GM18508 (cell line): ENCODE data around the gene ST14.

Source experiments
- ATAC-seq: cut with Tn5 transposase; IDR thresholded peaks from one replicate; pipeline ENCODE4 v1.9.1; 2021; ENCODE audit warnings: moderate number of reproducible peaks; ENCODE audit not compliant: insufficient read depth, unreplicated experiment

ST14 gene

DNA sequence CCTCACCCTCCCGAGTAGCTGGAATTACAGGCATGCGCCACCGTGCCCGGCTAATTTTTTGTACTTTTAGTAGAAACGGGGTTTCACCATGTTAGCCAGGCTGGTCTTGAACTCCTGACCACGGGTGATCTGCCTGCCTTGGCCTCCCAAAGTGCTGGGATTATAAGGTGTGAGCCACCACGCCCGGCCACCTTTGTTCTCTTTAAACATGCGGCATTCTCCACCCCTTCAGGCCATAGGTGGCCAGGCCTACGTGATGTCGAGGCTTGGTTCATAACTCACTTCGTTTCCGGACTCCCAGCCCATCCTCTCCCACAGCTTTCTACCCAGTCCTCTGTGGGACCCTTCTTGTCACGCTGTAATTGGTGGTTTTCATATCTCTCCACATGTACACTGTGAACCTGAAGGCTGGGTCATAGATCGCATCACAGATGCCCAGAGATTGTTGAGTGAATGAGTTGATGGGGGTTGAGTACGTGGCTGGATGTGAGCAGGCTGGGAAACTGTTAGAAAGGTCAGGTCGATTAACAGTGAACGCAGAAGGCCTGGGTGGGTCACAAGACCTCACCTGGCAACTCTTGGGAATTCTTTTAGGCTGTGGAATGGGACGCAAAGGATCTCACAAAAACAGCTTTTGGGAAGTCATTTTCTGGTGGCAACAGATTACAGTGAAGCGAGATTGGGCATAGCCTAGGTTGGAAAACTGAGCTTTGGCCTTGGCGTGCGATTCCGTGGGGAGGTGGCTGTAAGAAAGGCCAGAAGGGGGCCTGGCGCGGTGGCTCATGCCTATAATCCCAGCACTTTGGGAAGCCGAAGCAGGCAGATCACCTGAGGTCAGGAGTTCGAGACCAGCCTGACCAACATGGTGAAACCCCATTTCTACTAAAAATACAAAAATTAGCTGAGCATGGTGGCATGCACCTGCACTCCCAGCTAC lies 44.5 kb downstream of the ST14 start:
- no peak for ATAC-seq

DNA sequence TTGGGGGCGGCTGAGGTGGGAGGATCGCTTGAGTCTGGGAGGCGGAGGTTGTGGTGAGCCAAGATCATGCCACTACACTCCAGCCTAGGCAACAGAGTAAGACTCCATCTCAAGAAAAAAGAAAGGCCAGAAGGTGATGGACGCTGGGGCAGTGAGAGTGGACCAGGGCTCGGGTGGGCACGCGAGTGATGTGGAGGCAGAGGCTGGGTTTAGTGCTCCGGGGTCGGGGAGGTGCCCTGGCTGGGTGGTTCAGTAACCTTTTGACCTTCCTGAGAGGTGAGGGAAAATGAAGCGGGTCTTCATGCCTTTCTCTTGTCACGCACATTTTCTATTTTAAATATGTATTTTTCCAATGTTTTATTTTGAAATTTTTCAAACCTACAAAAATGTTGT lies 45.1 kb downstream of the ST14 start:
- ATAC-seq: no peak

DNA sequence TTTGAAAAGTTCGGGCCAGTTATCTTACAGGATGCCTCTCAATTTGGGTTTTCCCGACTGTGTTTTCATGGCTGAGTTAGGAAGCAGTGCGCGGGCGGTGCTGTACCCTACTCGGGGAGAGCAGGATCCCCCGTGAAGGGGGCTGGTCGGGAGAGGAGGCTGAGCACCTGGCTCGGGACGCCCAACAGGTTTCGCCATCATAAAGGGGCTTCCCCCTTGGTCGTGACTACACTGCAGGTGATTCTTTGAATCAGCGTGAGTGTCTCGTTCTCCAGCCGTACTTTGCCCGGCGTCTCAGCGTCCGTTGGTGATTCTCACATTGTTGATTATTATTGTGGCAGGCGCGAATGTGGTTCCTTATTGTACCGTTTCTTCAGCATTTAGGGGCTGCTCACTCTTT lies 46.6 kb downstream of the ST14 start:
- ATAC-seq: no peak

DNA sequence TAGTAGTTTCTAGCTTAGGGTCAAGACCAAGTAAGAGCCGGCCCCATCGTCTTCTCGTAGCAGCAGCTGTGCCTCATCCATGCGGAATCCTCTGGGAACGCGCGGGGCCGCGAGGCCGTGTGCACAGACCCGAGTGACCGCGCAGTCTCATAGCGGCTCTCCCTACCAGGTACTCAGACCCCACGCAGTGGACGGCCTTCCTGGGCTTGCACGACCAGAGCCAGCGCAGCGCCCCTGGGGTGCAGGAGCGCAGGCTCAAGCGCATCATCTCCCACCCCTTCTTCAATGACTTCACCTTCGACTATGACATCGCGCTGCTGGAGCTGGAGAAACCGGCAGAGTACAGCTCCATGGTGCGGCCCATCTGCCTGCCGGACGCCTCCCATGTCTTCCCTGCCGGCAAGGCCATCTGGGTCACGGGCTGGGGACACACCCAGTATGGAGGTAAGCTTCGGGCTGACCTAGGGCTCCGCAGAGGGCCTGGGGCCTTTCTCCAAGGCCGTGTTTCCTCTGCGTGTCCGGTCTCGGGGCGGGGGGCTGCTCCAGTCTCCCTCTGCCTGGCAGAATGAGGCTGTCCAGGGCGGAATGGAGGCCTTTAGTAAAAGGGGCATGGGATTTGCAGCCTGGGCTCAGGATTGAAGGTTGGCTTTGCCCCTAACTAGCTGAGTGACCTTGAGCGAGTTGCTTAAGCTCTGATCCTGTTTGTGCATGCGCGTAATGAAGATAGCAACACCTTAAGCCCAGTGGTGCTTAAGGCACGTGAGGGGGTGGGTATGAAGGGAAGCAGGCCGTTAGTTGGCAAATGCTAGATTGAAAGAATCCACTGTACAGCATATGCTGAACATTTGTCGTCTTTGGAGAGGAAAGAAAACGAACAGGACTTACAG lies 48.9 kb downstream of the ST14 start:
- ATAC-seq: no peak

DNA sequence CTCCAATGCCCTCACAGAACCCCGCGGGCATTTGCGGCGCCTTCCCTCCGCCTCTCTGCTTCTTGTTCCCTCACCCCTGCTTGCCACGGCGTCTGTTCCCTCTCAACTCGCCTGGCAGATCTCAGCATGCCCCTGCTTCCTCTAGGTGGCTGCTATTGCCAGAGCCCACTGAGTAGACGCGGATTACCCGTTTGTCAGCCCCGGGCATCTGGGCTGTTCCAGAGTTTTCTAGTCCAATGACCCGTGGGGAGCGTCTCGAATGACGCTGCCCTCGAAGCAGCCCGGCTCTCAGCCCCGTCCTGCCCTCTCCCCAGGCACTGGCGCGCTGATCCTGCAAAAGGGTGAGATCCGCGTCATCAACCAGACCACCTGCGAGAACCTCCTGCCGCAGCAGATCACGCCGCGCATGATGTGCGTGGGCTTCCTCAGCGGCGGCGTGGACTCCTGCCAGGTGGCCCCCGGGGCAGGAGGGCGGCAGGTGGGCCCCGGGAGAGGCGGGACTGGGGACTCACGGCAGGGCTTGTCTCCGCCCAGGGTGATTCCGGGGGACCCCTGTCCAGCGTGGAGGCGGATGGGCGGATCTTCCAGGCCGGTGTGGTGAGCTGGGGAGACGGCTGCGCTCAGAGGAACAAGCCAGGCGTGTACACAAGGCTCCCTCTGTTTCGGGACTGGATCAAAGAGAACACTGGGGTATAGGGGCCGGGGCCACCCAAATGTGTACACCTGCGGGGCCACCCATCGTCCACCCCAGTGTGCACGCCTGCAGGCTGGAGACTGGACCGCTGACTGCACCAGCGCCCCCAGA lies 49.7 kb downstream of the ST14 start:
- ATAC-seq: no peak

DNA sequence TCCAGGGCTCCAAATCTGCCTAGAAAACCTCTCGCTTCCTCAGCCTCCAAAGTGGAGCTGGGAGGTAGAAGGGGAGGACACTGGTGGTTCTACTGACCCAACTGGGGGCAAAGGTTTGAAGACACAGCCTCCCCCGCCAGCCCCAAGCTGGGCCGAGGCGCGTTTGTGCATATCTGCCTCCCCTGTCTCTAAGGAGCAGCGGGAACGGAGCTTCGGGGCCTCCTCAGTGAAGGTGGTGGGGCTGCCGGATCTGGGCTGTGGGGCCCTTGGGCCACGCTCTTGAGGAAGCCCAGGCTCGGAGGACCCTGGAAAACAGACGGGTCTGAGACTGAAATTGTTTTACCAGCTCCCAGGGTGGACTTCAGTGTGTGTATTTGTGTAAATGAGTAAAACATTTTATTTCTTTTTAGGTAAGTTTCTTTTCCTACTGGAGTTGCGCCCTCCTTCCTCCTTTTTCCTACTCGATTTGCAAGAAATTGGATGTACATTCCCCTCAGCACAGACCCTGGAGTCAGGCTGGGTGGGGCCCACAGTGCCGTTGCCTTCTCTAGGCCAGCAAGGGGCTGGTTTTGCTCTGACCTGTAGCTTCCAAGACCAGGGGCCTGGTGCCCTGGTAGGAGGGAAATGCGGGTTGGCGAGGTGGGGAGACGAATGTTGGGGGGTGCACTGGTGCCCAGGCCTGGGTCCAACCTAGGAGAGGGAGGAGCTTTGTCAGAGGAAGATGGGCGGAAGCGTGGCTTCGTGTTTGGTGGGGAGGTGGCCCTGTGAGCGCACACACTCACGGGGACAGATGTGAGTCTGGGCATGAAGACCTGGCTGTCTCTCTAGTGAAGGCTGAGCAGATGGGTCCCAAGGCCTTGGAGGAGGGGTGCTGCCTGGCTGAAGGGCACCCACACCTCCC lies 50.6 kb downstream of the ST14 start:
- no peak for ATAC-seq

DNA sequence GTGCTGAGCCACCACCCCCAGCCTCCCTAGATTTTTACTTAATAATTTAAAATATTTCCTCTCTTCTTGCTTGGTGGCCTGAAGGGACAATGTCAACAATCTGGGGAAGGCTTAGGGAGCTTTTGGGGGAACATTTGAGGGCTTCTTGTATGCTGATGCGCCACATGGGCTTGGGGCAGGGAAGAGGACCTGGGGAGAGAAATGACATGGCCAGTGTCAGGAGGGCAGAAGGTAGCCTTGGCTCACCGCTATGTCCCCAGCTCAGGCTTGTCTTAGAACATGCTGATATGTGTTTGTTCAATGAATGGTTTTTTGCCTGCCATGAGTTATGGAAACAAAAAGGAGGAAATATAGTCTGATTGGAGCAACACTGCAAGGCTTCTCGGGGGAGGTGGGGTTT lies 51.6 kb downstream of the ST14 start:
- no peak for ATAC-seq

DNA sequence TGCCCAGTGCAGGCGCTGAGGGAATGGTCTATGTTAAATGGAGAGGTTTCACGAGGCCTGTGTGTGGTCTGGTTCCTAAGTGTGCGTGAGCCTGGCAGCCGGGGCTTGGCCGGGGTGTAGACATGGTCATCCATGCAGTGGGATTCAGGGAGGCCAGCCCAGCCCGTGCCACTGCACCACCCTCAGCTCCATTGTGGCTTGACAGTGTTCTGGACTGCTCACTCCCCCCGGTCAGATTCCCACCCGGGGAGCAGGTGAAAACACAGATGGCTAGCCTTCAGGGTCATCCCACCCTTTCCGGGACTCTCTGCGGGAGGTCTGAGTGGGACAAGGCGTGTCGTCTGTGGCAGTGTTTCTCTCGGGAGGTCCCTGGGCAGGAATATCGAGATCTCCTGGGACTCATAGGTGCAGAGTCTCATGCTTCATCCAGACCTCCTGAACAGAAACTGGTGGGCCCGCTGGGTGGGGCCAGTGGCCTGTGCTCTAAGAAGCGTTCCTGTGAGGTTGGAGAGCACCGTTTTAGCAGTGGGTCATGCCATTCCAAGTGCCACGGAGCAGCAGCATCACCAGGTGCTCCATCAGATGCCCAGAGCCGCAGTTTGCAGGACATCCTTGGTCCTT lies 52.3 kb downstream of the ST14 start:
- no peak for ATAC-seq

DNA sequence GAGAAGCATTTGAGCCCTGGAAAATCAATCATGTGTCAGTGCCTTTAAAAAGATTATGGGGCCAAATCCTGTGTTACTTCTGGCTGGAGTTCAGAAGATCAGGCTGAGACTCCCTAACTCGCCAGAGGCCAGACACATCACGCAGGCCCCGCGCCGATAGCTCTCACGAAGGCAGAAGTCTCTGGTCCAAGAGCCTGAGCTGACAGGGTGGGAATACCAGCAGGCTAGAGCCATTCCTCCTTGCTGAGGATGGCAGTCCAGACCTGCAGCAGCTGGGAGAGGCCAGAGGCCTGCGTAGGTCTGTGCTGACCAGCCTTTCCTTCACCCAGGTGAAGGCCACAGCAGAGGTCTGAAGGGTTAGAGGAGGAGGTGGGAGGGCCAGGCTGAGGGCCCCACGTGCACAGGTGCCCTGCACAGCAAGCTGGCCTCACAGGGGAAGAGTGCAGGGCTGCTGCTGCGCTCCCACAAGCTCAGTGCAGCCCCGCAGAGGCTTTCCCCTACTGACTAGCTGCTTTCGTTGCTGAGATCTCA lies 52.9 kb downstream of the ST14 start:
- no peak for ATAC-seq

DNA sequence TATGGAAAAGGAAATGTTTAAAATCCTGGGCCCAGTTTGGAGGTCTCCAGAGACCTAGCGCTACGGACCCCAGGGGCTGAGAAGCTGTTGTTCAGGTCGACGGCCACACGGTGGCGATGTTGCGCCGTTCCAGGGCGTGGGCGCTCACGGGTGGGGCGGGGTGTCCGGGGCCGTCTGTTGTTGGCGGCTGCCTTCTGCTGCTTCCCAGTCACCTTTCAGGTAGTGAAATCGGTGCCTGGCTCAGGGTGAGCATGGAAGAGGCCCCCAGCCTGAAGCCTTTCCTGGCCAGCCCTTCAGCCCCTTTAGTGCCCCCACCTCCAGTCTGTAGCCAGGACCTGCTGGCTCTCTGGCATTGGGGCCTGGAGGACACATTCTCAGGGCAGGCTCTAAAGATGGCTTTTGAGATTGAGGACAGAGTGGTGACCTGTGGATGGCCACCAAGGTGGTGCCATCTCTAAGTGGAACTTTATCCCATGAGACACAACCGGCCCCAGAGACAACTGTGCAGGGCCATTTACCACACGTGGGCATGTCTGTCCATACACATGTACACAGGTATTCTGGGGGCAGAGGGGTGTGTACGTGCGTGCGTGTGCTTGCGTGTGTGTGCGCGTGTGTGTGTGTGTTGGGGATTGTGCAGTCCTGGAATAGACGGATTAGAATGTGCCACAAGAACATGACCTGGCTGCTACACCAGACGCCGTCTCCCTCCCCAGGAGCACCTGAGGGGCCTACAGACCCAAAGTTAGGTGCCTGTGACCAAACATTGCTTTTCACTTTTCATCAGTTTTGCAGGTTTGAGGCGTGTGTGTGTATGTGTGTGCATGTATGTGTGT lies 53.8 kb downstream of the ST14 start:
- ATAC-seq: no peak

DNA sequence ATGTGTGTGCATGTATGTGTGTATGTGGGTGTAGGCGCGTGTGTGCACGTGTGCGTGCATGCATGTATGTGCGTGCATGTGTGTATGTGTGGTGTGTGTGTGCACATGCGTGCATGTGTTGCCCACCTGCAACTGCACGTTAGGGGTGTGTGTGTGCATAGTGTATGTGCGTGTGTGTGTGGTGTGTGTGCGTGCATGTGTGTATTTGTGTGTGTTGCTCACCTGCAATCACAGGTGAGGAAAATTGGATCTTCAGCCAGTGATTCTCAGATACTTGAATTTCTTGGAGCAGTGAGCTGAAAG lies 54.3 kb downstream of the ST14 start:
- ATAC-seq: no peak

DNA sequence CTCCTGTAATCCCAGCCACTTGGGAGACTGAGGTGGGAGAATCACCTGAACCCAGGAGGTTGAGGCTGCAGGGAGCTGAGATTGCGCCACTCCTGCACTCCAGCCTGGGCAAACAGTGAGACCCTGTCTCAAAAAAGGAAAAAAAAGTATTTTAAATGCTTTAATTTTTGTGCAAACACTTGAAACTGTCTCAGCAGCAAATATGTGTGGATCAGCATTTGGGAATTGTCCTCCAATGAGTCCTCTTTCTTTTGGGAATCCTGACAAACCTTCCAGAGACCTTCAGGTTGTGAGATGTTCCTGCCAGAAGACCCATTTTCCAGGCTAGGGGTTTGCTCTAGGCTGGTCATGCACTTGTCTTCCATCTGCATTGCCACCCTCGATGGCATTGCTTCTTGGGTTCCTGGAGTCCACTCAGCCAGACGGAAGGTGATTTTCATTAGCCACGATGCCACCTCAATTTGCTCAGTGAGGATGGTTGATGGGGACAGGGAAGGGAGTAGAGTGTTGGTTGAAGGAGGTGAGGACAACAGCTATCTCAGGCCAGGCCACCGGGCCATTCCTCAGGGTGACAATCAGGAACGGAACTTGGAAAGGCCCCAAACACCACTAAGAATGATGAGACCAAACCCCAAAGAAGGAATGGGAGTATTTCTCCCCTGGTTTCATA lies 55.4 kb downstream of the ST14 start:
- no peak for ATAC-seq

DNA sequence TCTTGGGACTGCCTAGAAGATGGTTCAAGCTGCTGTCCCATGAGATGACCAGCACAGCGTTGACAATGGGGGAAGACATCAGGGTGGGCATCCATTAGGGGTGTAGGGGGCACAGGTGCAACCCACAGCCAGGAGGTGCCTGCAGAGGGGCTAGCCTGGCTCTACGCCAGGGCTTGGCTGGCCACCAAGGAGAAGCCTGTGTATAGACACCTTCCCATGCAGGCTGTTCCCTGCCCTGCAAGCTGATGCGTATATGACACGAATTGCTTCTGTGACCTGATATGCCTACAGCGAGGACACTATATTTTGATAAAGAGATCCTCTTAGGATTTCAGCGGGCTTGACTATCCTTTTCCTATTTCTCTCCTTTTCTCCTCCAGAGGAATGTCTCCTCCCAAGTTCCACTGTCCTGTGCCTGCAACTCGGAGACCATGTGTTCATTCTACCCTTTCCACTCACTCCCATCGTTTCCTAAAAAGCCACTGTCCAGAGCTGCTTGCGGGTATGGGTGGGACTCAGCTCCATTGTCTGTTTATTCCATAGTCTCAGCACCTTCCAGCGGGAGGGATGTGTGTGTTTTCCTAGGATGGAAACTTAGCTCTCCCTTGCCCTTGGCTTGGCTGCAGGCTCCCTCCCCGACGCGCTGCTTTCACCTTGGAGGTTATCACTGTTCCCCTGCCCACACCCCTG lies 56.1 kb downstream of the ST14 start:
- ATAC-seq: no peak

DNA sequence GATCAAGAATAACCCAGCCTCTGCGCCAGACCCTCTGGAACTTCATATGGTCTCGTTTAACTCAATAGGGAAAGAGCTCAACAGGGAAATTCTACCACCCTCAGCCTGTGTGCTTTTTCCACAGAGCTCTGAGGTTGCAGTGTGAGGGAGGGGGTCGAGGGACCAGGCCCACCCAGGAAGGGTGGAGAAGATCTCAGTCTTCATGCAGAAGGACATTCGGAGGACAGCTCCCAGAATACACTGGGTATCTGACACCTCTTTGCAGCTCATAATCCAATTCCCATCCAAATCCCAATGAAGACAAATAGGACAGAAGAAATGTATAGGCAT lies 56.6 kb downstream of the ST14 start:
- ATAC-seq: no peak

DNA sequence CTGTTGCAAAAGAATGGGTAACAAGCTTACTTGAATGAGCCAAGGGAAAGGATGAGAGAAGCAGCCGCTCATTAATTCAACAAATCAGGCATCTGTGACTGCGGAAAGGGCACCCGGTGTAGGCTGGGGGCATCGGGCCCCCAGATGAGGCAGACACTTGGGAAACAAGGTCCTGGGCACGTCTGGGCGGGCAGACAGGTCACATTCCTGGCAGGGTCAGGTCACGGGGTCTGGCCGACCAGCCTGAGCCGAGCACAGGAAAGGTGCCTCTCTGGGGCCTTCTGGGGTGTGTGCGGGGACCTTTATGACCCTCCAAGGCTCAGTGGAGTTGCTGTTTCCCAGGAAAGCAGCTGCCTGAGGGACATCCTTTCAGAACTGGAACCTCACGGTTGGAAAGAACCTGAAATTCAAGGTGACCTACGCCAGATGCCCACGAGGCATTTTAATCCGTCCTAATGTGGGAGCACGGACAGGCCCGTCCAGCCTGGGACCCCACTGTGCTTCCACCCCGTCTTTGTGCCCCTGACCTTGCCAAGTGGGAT lies 57.1 kb downstream of the ST14 start:
- no peak for ATAC-seq

DNA sequence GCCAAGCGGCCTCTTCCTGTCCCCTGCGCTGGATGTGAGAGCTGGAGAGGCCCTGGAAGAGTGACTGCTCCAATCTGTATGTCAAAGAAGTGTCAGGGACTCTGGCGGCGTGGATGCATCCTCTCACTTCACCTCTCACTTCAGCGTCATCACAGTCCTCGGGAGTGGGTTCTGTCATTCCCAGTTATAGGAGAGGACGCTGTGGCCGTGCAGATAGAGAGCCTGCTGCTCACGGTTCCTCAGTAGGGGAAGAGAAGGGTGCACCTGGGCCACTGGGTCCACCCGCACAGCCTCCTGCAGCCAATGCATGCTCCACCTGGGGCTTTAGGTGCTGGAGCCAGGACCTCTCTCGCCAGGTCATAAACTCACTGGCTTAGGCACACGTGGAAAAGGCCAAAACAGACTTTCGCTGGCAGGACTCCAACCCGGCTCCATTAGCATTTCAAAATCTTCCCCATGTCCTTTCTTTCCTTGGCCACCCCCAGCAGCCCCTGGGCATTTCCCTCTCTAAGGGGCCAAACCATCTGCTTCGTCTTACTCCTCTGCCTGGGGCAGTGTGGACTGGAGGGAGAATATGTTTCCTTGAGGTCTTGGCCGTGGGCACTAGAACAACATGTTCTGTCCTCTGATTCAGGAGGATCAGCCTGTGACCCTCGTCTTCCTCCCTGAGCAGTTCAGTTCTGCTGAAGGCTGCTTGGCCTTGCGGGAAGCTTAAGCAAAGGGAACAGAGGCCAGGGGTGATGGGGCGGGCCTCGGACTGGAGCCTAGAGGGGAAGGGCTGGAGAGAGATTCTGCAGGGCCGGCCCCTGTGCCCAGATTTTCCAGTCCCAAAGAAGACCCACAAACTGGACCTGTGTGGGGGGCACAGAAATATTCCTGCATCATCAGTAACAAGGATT lies 57.8 kb downstream of the ST14 start:
- no peak for ATAC-seq
